ENCODE measurements around the gene CYTH4. TPM values are rescaled to one million over a fixed set of nuclear protein-coding genes. Genes with fewer than 3 reads are reported as not detected.

CYTH4 gene, protein sequence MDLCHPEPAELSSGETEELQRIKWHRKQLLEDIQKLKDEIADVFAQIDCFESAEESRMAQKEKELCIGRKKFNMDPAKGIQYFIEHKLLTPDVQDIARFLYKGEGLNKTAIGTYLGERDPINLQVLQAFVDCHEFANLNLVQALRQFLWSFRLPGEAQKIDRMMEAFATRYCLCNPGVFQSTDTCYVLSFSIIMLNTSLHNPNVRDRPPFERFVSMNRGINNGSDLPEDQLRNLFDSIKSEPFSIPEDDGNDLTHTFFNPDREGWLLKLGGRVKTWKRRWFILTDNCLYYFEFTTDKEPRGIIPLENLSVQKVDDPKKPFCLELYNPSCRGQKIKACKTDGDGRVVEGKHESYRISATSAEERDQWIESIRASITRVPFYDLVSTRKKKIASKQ
- total RNA-seq: not detected in 2 replicates

DNA sequence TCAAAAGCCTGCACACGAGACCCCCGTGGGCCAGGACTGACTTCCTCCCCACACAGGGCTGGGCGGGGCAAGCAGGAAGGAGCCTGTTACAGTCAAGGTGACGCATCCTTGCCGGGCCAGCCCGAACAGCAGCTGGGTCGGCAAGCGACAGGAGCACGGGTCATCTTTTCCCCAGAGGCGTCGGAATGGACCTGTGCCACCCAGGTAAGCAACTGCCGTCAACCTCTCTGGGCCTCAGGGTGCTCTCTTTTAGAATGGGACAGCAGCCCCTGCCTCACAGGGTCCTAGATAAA is at the start of gene CYTH4:
Gene CYTH4 (plus strand): TSS at position 124 of the 293 bp plus-strand sequence. CDS start 62 bp downstream, at position 186.

DNA sequence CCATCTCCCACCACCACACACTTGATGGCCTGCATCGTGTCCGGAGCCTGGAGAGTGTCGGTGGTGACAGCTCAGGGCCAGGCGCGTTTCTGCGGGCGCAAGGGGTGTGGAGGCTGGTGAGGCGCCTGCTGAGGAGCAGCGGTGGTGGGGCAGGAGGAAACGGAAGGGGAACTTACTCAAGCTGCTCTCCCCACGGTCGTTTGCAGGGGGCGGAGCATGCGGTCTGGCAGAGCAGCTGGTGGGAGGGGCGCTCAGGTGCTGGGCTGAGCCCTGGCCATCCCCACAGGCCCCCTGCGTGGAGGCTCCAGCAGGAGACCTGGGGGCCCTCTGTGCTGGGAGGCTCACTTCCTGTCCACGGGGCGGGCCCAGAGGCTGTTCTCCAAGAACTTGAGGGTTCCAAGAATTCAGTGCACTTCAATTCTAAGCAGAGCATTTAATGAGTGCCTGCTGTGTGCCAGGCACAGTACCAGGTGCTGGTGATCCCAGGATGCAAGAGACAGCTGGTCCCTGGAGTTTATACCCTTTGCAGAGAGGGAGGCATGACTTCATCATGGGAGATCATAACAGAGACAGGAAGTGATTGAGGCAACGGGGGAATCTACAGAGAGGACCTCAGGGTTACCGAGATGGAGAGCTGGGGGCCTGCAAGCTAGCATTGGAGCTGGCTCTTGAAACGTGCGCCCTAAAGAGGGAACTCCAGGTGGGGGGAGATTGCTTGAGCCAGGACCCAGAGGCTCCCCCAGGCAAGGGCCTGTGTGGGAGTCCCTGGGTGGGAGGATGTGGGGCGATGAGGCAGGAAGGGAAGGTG is 38.0 kb upstream of the CYTH4 start, which contains the start of gene RAC2:
Gene RAC2 (minus strand): TSS at position 156 of the 808 bp plus-strand sequence. CDS start 121 bp downstream, at position 35.

Other genes starting within 250 kb of the CYTH4 start
- gene KCTD17, start 230.8 kb upstream of the CYTH4 start, total RNA-seq: 26.8 and 30.2 TPM in 2 replicates
- gene TMPRSS6, start 172.8 kb upstream of the CYTH4 start, total RNA-seq: not detected in 2 replicates
- 0.16 and 1.7 TPM in 2 replicates for gene IL2RB, start 132.6 kb upstream of the CYTH4 start, total RNA-seq
- gene C1QTNF6, start 94.3 kb upstream of the CYTH4 start, total RNA-seq: 13.2 and 17.4 TPM in 2 replicates
- gene SSTR3, start 70.0 kb upstream of the CYTH4 start, total RNA-seq: not detected in 2 replicates
- gene RAC2, start 38.2 kb upstream of the CYTH4 start, total RNA-seq: 10.2 and 15.4 TPM in 2 replicates
- gene ELFN2, start 145.0 kb downstream of the CYTH4 start, total RNA-seq: under 0.01 TPM in 1 of 2 replicates, not detected in the other
- 0.16 TPM in 1 of 2 replicates, not detected in the other for gene MFNG, start 203.9 kb downstream of the CYTH4 start, total RNA-seq
- 11.9 and 17.4 TPM in 2 replicates for gene CARD10, start 236.9 kb downstream of the CYTH4 start, total RNA-seq